Activated naive CD4-positive, alpha-beta T cell treated with anti-CD3 and anti-CD28 coated beads, Interleukin-2, amount 50 U/mL, for 72 hours (primary cell): ENCODE results near the gene MCOLN3. TPM values are rescaled to one million over a fixed set of nuclear protein-coding genes. Genes with fewer than 3 reads are reported as not detected.

Experiments used
- ATAC-seq, 2 donors: fragments of 150-1000 bp; cut with Tn5 transposase; 2 replicates each; pipeline ENCODE4 v1.10.0; 2021; ENCODE audit warnings: mild to moderate bottlenecking in 2 of 2, moderate library complexity in 2 of 2
- DNase-seq, 2 donors: peaks; one replicate each; pipeline ENCODE4 v3.0.0; 2021 to 2022; ENCODE audit warnings: low spot score in 2 of 2
- H3K27ac Mint-ChIP-seq, 2 donors: one replicate each; pipeline ENCODE4 v1.8.0; 2022; ENCODE audit warnings: mild to moderate bottlenecking in 2 of 2, mixed read lengths in 2 of 2
- H3K36me3 Mint-ChIP-seq, 2 donors: one replicate each; pipeline ENCODE4 v1.8.0; 2022; ENCODE audit warnings: mixed read lengths in 2 of 2
- H3K9me3 Mint-ChIP-seq, 2 donors: one replicate each; pipeline ENCODE4 v1.8.0; 2022; ENCODE audit warnings: mixed read lengths in 2 of 2
- total RNA-seq, 2 donors: library from RNA; stranded (reverse); gene quantifications; one replicate each; pipeline ENCODE4 v1.2.3, GENCODE V29; 2022

The MCOLN3 gene
- total RNA-seq, 2 donors from 2014 or later, result 0.16 to 0.27 TPM

DNA sequence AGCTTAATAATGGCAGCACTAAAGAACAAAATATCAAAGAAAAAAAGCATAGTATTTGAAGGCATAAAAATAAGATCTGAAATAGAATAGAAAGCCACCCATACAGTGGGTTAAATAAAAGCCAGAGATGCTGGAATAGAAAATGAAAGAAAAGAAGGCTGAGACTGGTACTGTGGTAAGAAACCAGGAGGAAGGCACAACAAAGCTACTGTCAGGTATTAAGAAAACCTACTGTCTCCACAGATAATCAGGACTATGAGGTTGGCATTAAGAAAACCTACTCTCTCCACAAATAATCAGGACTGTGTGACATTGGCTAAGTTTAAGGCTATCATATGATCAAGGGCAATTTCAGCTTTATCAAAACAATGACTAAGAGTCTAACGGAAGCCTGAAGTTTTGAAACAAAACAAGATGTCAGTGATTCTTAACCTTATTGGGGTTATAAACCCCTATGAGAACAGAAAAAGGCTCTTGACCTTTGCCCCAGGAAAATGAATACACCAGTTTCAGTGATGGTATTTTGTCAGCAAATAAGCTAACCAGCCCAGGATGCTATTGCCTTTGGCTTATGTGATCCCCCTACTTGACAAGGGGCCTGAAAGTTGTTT is 75.8 kb downstream of the MCOLN3 start:
- H3K9me3 Mint-ChIP-seq, result no peaks in the 10 kb centered on the region
- peaks cover 0 to 26% of the 10 kb centered on the region in 2 donors for H3K36me3 Mint-ChIP-seq
- ATAC-seq (peak; percentile 14 to 19), DNase-seq (no peak)
- peak overlapping the region; percentile 12 to 44 for H3K27ac Mint-ChIP-seq

DNA sequence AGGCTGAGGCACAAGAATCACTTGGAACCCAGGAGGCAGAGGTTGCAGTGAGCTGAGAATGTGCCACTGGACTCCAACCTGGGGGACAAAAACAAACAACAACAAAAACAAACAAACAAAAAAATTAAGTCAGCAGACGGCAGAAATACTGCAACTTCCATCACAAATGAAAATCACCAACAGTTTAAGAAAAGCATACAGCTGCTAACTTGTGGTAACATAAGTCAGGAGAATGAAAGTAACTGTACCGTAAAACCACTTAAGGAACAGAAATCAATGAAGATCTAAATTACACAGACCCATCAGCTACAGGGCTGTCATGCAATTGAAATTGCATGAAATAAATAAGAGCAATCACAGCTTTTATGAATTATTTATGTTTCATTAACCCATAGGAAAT is 76.3 kb downstream of the MCOLN3 start:
- DNase-seq, result no peak
- H3K9me3 Mint-ChIP-seq, result no peaks in the 10 kb centered on the region
- H3K27ac Mint-ChIP-seq, result peak overlapping the region in 1 of 2 donors; percentile 12
- peaks cover 0 to 26% of the 10 kb centered on the region in 2 donors for H3K36me3 Mint-ChIP-seq
- no peak for ATAC-seq

DNA sequence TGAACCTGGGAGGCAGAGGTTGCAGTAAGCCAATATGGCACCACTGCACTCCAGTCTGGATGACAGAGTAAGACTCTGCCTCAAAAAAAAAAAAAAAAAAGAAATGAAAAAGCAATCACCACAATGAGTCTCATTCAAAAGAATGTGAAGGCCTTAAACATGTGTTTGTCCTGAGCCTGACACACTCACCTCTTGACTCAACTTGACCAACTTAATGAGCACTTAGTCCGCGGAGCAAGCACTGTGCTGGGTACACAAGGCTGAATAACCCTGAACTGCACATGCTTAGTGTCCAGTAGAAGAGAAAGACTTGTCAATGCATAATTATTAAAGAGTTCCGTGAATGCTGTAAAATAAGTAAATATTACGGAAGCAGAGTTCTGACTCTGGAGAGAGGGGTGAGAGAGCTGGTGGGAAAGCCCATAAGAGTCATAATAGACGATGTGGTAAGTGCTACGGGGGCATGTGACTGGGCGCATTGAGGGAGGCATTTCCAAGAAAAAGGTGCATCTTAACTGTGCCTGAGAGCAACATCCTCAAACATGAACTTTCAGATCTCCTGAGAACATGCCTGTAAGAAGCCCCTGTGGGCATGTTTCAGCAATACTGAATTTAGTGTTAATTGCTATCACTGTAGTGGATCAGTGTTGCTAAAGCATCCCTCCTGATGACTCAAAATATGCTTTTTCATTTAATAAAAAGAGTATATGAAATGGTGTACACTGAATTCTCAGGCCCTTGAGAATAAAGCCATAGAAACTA is 78.6 kb downstream of the MCOLN3 start:
- Mint-ChIP-seq H3K27ac (peak overlapping the region; percentile 30 to 68), H3K9me3 (no peaks in the 10 kb centered on the region), H3K36me3 (peaks cover 0 to 12% of the 10 kb centered on the region in 2 donors)
- no peak for DNase-seq
- ATAC-seq, result peak; percentile 67 to 88

DNA sequence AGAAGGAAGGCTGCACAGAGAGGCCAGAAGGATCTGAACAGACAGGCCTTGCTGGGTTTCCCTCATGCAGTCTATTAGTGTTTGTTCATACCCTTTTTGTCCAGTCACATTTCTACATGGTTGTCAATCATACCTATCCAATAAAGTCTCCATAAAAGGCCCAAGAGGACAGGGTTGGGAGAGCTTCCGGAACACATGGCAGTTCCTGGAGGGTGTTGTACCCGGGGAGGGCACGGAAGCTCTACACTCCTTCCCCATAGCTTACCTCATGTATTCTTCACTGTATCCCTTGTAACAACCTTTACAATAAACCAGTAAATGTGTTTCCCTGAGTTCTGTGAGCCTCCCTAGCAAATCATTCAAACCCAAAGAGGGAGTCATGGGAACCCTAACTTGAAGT is 79.4 kb downstream of the MCOLN3 start:
- Mint-ChIP-seq H3K36me3 (peaks cover 0 to 12% of the 10 kb centered on the region in 2 donors), H3K9me3 (no peaks in the 10 kb centered on the region), H3K27ac (peak overlapping the region in 1 of 2 donors; percentile 30)
- DNase-seq (no peak), ATAC-seq (no peak)

DNA sequence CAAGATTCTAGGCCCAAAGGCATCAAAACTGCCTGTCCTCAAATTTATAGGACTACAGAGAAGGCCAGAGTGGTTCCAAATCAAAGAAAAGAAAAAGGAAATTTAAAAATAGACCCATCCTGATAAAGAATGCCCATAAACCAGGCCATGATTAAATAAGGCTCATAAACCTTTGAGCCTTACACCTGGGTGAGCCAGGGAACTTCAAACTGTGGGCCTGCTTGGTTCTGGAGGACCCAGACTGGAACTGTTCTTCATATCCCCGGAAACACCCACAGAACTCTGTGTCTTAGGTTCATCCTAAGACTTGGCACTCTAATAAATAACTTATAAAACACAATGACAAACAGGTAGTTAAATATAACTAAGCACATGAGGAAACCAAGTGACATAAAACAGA is 80.2 kb downstream of the MCOLN3 start:
- Mint-ChIP-seq H3K9me3 (no peaks in the 10 kb centered on the region), H3K27ac (peak overlapping the region in 1 of 2 donors; percentile 7), H3K36me3 (peaks cover 0 to 17% of the 10 kb centered on the region in 2 donors)
- DNase-seq, result no peak
- no peak for ATAC-seq

Other genes starting within 250 kb of the MCOLN3 start
- under 1 TPM in 1 of 2 donors, not detected in 1; 0.35 TPM for gene LPAR3, start 155.3 kb downstream of the MCOLN3 start, total RNA-seq
- 10 to 100 TPM; 37.3 to 37.4 TPM for gene MCOLN2, start 51.4 kb downstream of the MCOLN3 start, total RNA-seq
- 1 to 10 TPM; 3.5 to 4.1 TPM for gene SYDE2, start 152.5 kb upstream of the MCOLN3 start, total RNA-seq
- 10 to 100 TPM; 21.0 to 35.4 TPM for gene C1orf52, start 211.2 kb upstream of the MCOLN3 start, total RNA-seq
- gene BCL10, start 228.1 kb upstream of the MCOLN3 start, total RNA-seq, result 10 to 100 TPM; 27.3 to 31.4 TPM